HCT116 (cell line): ENCODE measurements around the gene HSD17B3.

Source experiments
- CTCF ChIP-seq, 3 experiments: fragments of 200-600 bp in 1 of 3; sonication (generic) in 1 of 3; IDR thresholded peaks in 2 of 3; conservative IDR thresholded peaks in 1 of 3; 2 replicates each; pipeline ENCODE4 v1.5.1; 2012 to 2017; ENCODE audit warnings: low read depth in 2 of 3, low read length in 2 of 3, antibody characterized with exemption in 1 of 3, borderline replicate concordance in 1 of 3, control low read depth in 1 of 3, mild to moderate bottlenecking in 1 of 3, mixed read lengths in 1 of 3, mixed run types in 1 of 3, moderate library complexity in 1 of 3; ENCODE audit not compliant: insufficient read depth in 1 of 3
- SP1 ChIP-seq: IDR thresholded peaks from 2 replicates; pipeline ENCODE4 v1.6.1; 2012; ENCODE audit warnings: low read depth
- ZNF274 ChIP-seq: fragments of 200-500 bp; sonication (Bioruptor generic); IDR thresholded peaks from 2 replicates; pipeline ENCODE4 v1.6.1; 2014; ENCODE audit warnings: mild to moderate bottlenecking, low read depth, low read length, inconsistent platforms

- TF ChIP-seq CTCF (IDR thresholded peaks at IDR 0.05 in 2 of 3, conservative IDR thresholded peaks at IDR 0.05 in 1 of 3; ENCODE audit: borderline replicate concordance in 1 of 3, insufficient read depth in 1 of 3, low read depth in 2 of 3, low read length in 2 of 3), result no peak
- no peak for TF ChIP-seq SP1
- no peak for TF ChIP-seq ZNF274
These were observed 2.3 kb upstream of the HSD17B3 start for GRCh38 chr9:96304230-96304629.
